TTC549 (cell line): ENCODE measurements around the gene NUCB1.
"Not testable (repeated sequence)": the region's sequence is repeated elsewhere in the genome, so short reads cannot be mapped to it uniquely, and the experiment has no call there.

Source experiments
- FAIRE-seq: peaks from 2 replicates; lab custom pipeline; 2012; peaks lifted over from hg19 to GRCh38; lab: Jason Lieb, UNC

NUCB1 gene

GRCh38 chr19:48899781-48900476, at the start of gene NUCB1:
NUCB1 (plus strand) TSS chr19:48900312; CDS start chr19:48900797, 485 bp downstream.
- FAIRE-seq: peak; percentile 98

- no peak for FAIRE-seq
Observed at GRCh38 chr19:48852292-48852691, 47.8 kb upstream of the NUCB1 start.

GRCh38 chr19:48853483-48853882, 46.6 kb upstream of the NUCB1 start:
- no peak for FAIRE-seq

- FAIRE-seq: no peak
Observed at GRCh38 chr19:48854103-48854502, 46.0 kb upstream of the NUCB1 start.

GRCh38 chr19:48856921-48857320, 43.2 kb upstream of the NUCB1 start:
- no peak for FAIRE-seq

- no peak for FAIRE-seq
Observed at GRCh38 chr19:48858984-48859710, 41.0 kb upstream of the NUCB1 start.

- FAIRE-seq: no peak
Observed at GRCh38 chr19:48859711-48860572, 40.2 kb upstream of the NUCB1 start.

- no peak for FAIRE-seq
Observed at GRCh38 chr19:48861313-48861712, 38.8 kb upstream of the NUCB1 start.

- no peak for FAIRE-seq
Observed at GRCh38 chr19:48862827-48863226, 37.3 kb upstream of the NUCB1 start.

GRCh38 chr19:48866692-48867091, 33.4 kb upstream of the NUCB1 start:
- FAIRE-seq: no peak

- FAIRE-seq: no peak
Observed at GRCh38 chr19:48867123-48867745, 32.9 kb upstream of the NUCB1 start.

GRCh38 chr19:48867746-48868113, 32.4 kb upstream of the NUCB1 start:
- no peak for FAIRE-seq

- no peak for FAIRE-seq
Observed at GRCh38 chr19:48868114-48868886, 31.8 kb upstream of the NUCB1 start, which contains the start of gene PLEKHA4. PLEKHA4 (minus strand) TSS chr19:48868617; CDS start chr19:48867620, 997 bp downstream.

- FAIRE-seq: no peak
Observed at GRCh38 chr19:48870048-48870447, 30.1 kb upstream of the NUCB1 start.

GRCh38 chr19:48871471-48872181, 28.5 kb upstream of the NUCB1 start:
- FAIRE-seq: not testable (repeated sequence)

- peak; percentile 96 for FAIRE-seq
Observed at GRCh38 chr19:48872182-48872883, 27.8 kb upstream of the NUCB1 start, which contains the start of gene PPP1R15A. PPP1R15A (plus strand) TSS chr19:48872421; CDS start chr19:48873234, 813 bp downstream.

GRCh38 chr19:48872884-48873475, 27.1 kb upstream of the NUCB1 start:
- FAIRE-seq: no peak

- FAIRE-seq: no peak
Observed at GRCh38 chr19:48873476-48874302, 26.4 kb upstream of the NUCB1 start.
